CD14-positive monocyte (primary cell): ENCODE results near the gene OS9. TPM values are rescaled to one million over a fixed set of nuclear protein-coding genes. Genes with fewer than 3 reads are reported as not detected.

ENCODE experiments used
- DNase-seq, 3 donors: peaks; one replicate each; pipeline ENCODE4 v3.0.0-alpha.2; 2011 to 2022
- H2AFZ ChIP-seq: 2 replicates; pipeline ENCODE4 v1.6.0; 2012; ENCODE audit warnings: mild to moderate bottlenecking, low read depth, low read length, inconsistent platforms; ENCODE audit not compliant: insufficient read depth, poor library complexity, severe bottlenecking
- H3K27ac ChIP-seq, 2 donors: 1 replicate in 1 of 2; 2 replicates in 1 of 2; pipeline ENCODE4 v1.5.1; 2012 to 2013; ENCODE audit warnings: low read length in 2 of 2, control low read depth in 1 of 2, inconsistent platforms in 1 of 2, low read depth in 1 of 2, mild to moderate bottlenecking in 1 of 2
- H3K27me3 ChIP-seq, 2 donors: one replicate each; pipeline versions ENCODE4 v1.6.0 to v1.6.1; 2011 to 2013; ENCODE audit warnings: low read length in 2 of 2; ENCODE audit not compliant: control insufficient read depth in 2 of 2, insufficient read depth in 2 of 2
- H3K36me3 ChIP-seq, 2 donors: replicated peaks in 1 of 2; 1 replicate in 1 of 2; 2 replicates in 1 of 2; pipeline versions ENCODE4 v1.5.1 to v1.6.1; 2012 to 2013; ENCODE audit warnings: low read length in 2 of 2, control low read depth in 1 of 2, inconsistent platforms in 1 of 2, mild to moderate bottlenecking in 1 of 2; ENCODE audit not compliant: insufficient read depth in 2 of 2, control insufficient read depth in 1 of 2
- H3K4me1 ChIP-seq, 2 donors: 1 replicate in 1 of 2; 2 replicates in 1 of 2; pipeline versions ENCODE4 v1.5.1 to v1.6.1; 2012 to 2013; ENCODE audit warnings: low read length in 2 of 2, control low read depth in 1 of 2, inconsistent platforms in 1 of 2, mild to moderate bottlenecking in 1 of 2, moderate library complexity in 1 of 2; ENCODE audit not compliant: insufficient read depth in 2 of 2, control insufficient read depth in 1 of 2
- H3K4me2 ChIP-seq: replicated peaks from 2 replicates; pipeline ENCODE3; 2012; ENCODE audit warnings: low read length, moderate library complexity, mild to moderate bottlenecking; ENCODE audit not compliant: poor library complexity, severe bottlenecking; ENCODE audit errors: extremely low read depth
- H3K4me3 ChIP-seq, 3 experiments: fragments of 200-600 bp in 1 of 3; sonication (generic) in 1 of 3; replicated peaks in 1 of 3; 1 replicate in 2 of 3; 2 replicates in 1 of 3; pipeline ENCODE4 v1.5.1; 2011 to 2013; ENCODE audit warnings: low read length in 3 of 3, mild to moderate bottlenecking in 3 of 3, control low read depth in 2 of 3, low read depth in 2 of 3, inconsistent platforms in 1 of 3, moderate library complexity in 1 of 3
- H3K79me2 ChIP-seq: 2 replicates; pipeline ENCODE4 v1.6.0; 2012; ENCODE audit warnings: mild to moderate bottlenecking, control low read depth, inconsistent platforms, low read length, moderate library complexity; ENCODE audit not compliant: insufficient read depth
- H3K9ac ChIP-seq: 2 replicates; pipeline ENCODE4 v1.6.0; 2017; ENCODE audit warnings: low read length, mild to moderate bottlenecking; ENCODE audit not compliant: insufficient read depth, poor library complexity, severe bottlenecking
- H3K9me3 ChIP-seq, 2 donors: replicated peaks in 1 of 2; 1 replicate in 1 of 2; 2 replicates in 1 of 2; pipeline versions ENCODE4 v1.5.1 to v1.6.1; 2012 to 2013; ENCODE audit warnings: low read length in 2 of 2, control low read depth in 1 of 2; ENCODE audit not compliant: control insufficient read depth in 1 of 2, insufficient read depth in 1 of 2
- H4K20me1 ChIP-seq: 2 replicates; pipeline ENCODE4 v1.6.0; 2012; ENCODE audit warnings: mild to moderate bottlenecking, low read length, control low read depth, moderate library complexity; ENCODE audit not compliant: insufficient read depth
- H3K27ac Mint-ChIP-seq, 7 donors: one replicate each; pipeline ENCODE4 v1.8.0; 2020; ENCODE audit warnings: mild to moderate bottlenecking in 7 of 7, mixed read lengths in 7 of 7, moderate library complexity in 6 of 7, inconsistent platforms in 2 of 7
- H3K27me3 Mint-ChIP-seq, 3 donors: one replicate each; pipeline ENCODE4 v1.8.0; 2021 to 2022; ENCODE audit warnings: low read depth in 3 of 3, mild to moderate bottlenecking in 3 of 3, mixed read lengths in 3 of 3, moderate library complexity in 3 of 3, inconsistent platforms in 1 of 3
- H3K36me3 Mint-ChIP-seq, 2 donors: one replicate each; pipeline ENCODE4 v1.8.0; 2020; ENCODE audit warnings: mixed read lengths in 2 of 2, inconsistent platforms in 1 of 2, mild to moderate bottlenecking in 1 of 2
- H3K4me1 Mint-ChIP-seq: one replicate; pipeline ENCODE4 v1.8.0; 2020; ENCODE audit warnings: mild to moderate bottlenecking, mixed read lengths
- H3K4me3 Mint-ChIP-seq, 2 donors: one replicate each; pipeline ENCODE4 v1.8.0; 2020; ENCODE audit warnings: mild to moderate bottlenecking in 2 of 2, mixed read lengths in 2 of 2, moderate library complexity in 1 of 2
- H3K9me3 Mint-ChIP-seq, 7 donors: one replicate each; pipeline ENCODE4 v1.8.0; 2020 to 2022; ENCODE audit warnings: mixed read lengths in 7 of 7, mild to moderate bottlenecking in 6 of 7, moderate library complexity in 6 of 7, inconsistent platforms in 2 of 7
- CTCF ChIP-seq: fragments of 200-600 bp; IDR thresholded peaks from one replicate; pipeline ENCODE4 v1.8.0; 2022; ENCODE audit warnings: antibody characterized with exemption, mild to moderate bottlenecking
- WGBS: methylation state at CpG from one replicate; pipeline ENCODE4 v1.1.5; 2013; ENCODE audit warnings: missing lambda C conversion rate; ENCODE audit not compliant: insufficient coverage; 5-methylcytosine and 5-hydroxymethylcytosine counted together
- intact Hi-C, 2 donors: fragments of 100-400 bp; cut with micrococcal nuclease; formaldehyde crosslinking; loops; one replicate each; pipeline versions ENCODE4 v1.15.0 to v1.15.1; 2023
- polyA plus RNA-seq, 3 donors: library from polyadenylated mRNA; depleted of rRNA in 1 of 3; unstranded in 2 of 3; stranded (reverse) in 1 of 3; fragments of 300-500 nt in 2 of 3; fragments of >200 nt in 1 of 3; fragmentation: Illumina TruSeq in 2 of 3; gene quantifications; 1 replicate in 2 of 3; 2 replicates in 1 of 3; pipeline ENCODE4 v1.2.3, GENCODE V29; 2012 to 2021

Gene OS9
- polyA plus RNA-seq, 3 donors, result 90.9 to 484 (median 128) TPM

GRCh38 chr12:57769594-57769993, 75.7 kb downstream of the OS9 start:
- Histone ChIP-seq H3K79me2 (no peaks in the 10 kb centered on the region), H3K27ac (no peak overlapping the region), H3K4me2 (no peak overlapping the region), H3K4me3 (no peak overlapping the region), H3K9me3 (peaks cover 0 to 13% of the 10 kb centered on the region in 2 donors), H3K27me3 (peaks cover 25 to 36% of the 10 kb centered on the region in 2 donors), H4K20me1 (no peaks in the 10 kb centered on the region), H3K36me3 (peaks cover 0 to 6% of the 10 kb centered on the region in 2 donors), H3K4me1 (peaks cover 45 to 55% of the 10 kb centered on the region in 2 donors), H3K9ac (no peak overlapping the region), H2AFZ (no peak overlapping the region)
- intact Hi-C loops, result no loop called here
- H3K27me3 Mint-ChIP-seq, result peaks cover 33 to 38% (median 37%) of the 10 kb centered on the region in 3 donors
- H3K4me3 Mint-ChIP-seq, result no peak overlapping the region
- no peak for DNase-seq
- H3K27ac Mint-ChIP-seq, result no peak overlapping the region
- TF ChIP-seq CTCF, result no peak
- H3K4me1 Mint-ChIP-seq, result peaks cover 48% of the 10 kb centered on the region
- WGBS, result 92% methylated on average over 7 of the region's 11 CpGs
- peaks cover 18 to 24% of the 10 kb centered on the region in 2 donors for H3K36me3 Mint-ChIP-seq
- peaks cover 0 to 14% (median 2%) of the 10 kb centered on the region in 7 donors for H3K9me3 Mint-ChIP-seq

GRCh38 chr12:57770734-57771133, 76.8 kb downstream of the OS9 start:
- no peak overlapping the region for H2AFZ ChIP-seq
- WGBS, result 92% methylated on average over 2 of the region's 4 CpGs
- H3K4me3 ChIP-seq, result peak overlapping the region in 1 of 3 experiments; percentile 98
- intact Hi-C loops, result loop anchor here in 1 of 2 donors (5.0 kb wide), 1 partner anchor 77 kb away; the partner anchor contains the start of gene CTDSP2
- H3K27me3 ChIP-seq, result peaks cover 18 to 25% of the 10 kb centered on the region in 2 donors
- peak overlapping the region in 1 of 2 donors; percentile 63 for H3K27ac ChIP-seq
- no peak overlapping the region for H3K4me3 Mint-ChIP-seq
- no peak for TF ChIP-seq CTCF
- peaks cover 22 to 26% (median 25%) of the 10 kb centered on the region in 3 donors for H3K27me3 Mint-ChIP-seq
- peaks cover 44 to 51% of the 10 kb centered on the region in 2 donors for H3K4me1 ChIP-seq
- H4K20me1 ChIP-seq, result no peaks in the 10 kb centered on the region
- H3K36me3 ChIP-seq, result peaks cover 0 to 6% of the 10 kb centered on the region in 2 donors
- H3K79me2 ChIP-seq, result no peaks in the 10 kb centered on the region
- H3K9me3 ChIP-seq, result peaks cover 0 to 13% of the 10 kb centered on the region in 2 donors
- peaks cover 44% of the 10 kb centered on the region for H3K4me1 Mint-ChIP-seq
- H3K27ac Mint-ChIP-seq, result peak overlapping the region in 6 of 7 donors; percentile 53 to 98 (median 78)
- H3K4me2 ChIP-seq, result no peak overlapping the region
- peak in 1 of 3 donors; percentile 31 for DNase-seq
- no peak overlapping the region for H3K9ac ChIP-seq
- peaks cover 0 to 12% (median 0%) of the 10 kb centered on the region in 7 donors for H3K9me3 Mint-ChIP-seq
- H3K36me3 Mint-ChIP-seq, result peaks cover 19 to 25% of the 10 kb centered on the region in 2 donors

Other genes with a start within 250 kb of the OS9 start
- not detected for gene INHBE, start 238.8 kb upstream of the OS9 start, polyA plus RNA-seq
- under 1 TPM in 1 of 3 donors, not detected in 2; 0.05 TPM for gene GLI1, start 234.3 kb upstream of the OS9 start, polyA plus RNA-seq
- 100 to 1,000 TPM; 211 to 581 (median 213) TPM for gene ARHGAP9, start 214.3 kb upstream of the OS9 start, polyA plus RNA-seq
- gene MARS1, start 206.1 kb upstream of the OS9 start, polyA plus RNA-seq, result 100 to 1,000 TPM in 1 of 3 donors, 10 to 100 TPM in 2; 63.5 to 164 (median 79.8) TPM
- 100 to 1,000 TPM in 1 of 3 donors, 1 to 10 TPM in 2; 9.3 to 163 (median 9.4) TPM for gene DDIT3, start 173.6 kb upstream of the OS9 start, polyA plus RNA-seq
- gene MBD6, start 171.3 kb upstream of the OS9 start, polyA plus RNA-seq, result 10 to 100 TPM in 1 of 3 donors, 1 to 10 TPM in 2; 2.4 to 47.7 (median 2.6) TPM
- 10 to 100 TPM; 72.8 to 94.5 (median 82.2) TPM for gene DCTN2, start 146.9 kb upstream of the OS9 start, polyA plus RNA-seq
- under 1 TPM in 1 of 3 donors, not detected in 2; 0.01 TPM for gene KIF5A, start 144.1 kb upstream of the OS9 start, polyA plus RNA-seq
- 10 to 100 TPM; 12.3 to 18.6 (median 16.9) TPM for gene PIP4K2C, start 102.9 kb upstream of the OS9 start, polyA plus RNA-seq
- 1 to 10 TPM in 1 of 3 donors, under 1 TPM in 1, not detected in 1; 0.08 to 1.3 TPM for gene DTX3, start 89.3 kb upstream of the OS9 start, polyA plus RNA-seq
- not detected for gene ARHGEF25, start 82.7 kb upstream of the OS9 start, polyA plus RNA-seq
- gene B4GALNT1, start 60.9 kb upstream of the OS9 start, polyA plus RNA-seq, result not detected
- 1 to 10 TPM in 1 of 3 donors, under 1 TPM in 2; 0.20 to 3.4 (median 0.65) TPM for gene AGAP2, start 44.6 kb downstream of the OS9 start, polyA plus RNA-seq
- 10 to 100 TPM; 20.6 to 48.1 (median 43.0) TPM for gene TSPAN31, start 50.9 kb downstream of the OS9 start, polyA plus RNA-seq
- 10 to 100 TPM; 26.2 to 38.4 (median 27.4) TPM for gene CDK4, start 58.2 kb downstream of the OS9 start, polyA plus RNA-seq
- gene MARCHF9, start 61.0 kb downstream of the OS9 start, polyA plus RNA-seq, result 1 to 10 TPM in 1 of 3 donors, under 1 TPM in 2; 0.14 to 9.5 (median 0.23) TPM
- under 1 TPM in 1 of 3 donors, not detected in 2; 0.81 TPM for gene CYP27B1, start 72.9 kb downstream of the OS9 start, polyA plus RNA-seq
- 1 to 10 TPM; 3.4 to 5.0 (median 3.7) TPM for gene METTL1, start 78.0 kb downstream of the OS9 start, polyA plus RNA-seq
- gene EEF1AKMT3, start 78.5 kb downstream of the OS9 start, polyA plus RNA-seq, result 1 to 10 TPM; 3.4 to 4.2 (median 3.4) TPM
- gene TSFM, start 88.7 kb downstream of the OS9 start, polyA plus RNA-seq, result 10 to 100 TPM in 2 of 3 donors, 1 to 10 TPM in 1; 4.5 to 22.6 (median 21.8) TPM
- 1 to 10 TPM in 1 of 3 donors, under 1 TPM in 1, not detected in 1; 0.11 to 7.2 TPM for gene AVIL, start 124.6 kb downstream of the OS9 start, polyA plus RNA-seq
- 100 to 1,000 TPM in 1 of 3 donors, 10 to 100 TPM in 2; 59.1 to 148 (median 70.2) TPM for gene CTDSP2, start 152.6 kb downstream of the OS9 start, polyA plus RNA-seq
- gene ATP23, start 247.4 kb downstream of the OS9 start, polyA plus RNA-seq, result 10 to 100 TPM; 12.4 to 27.5 (median 24.8) TPM